ENCODE results near the gene SLC9A7.

GRCh38 chrX:46666831-46667230 lies 92.1 kb downstream of the SLC9A7 start:
- TF ChIP-seq CTCF (conservative IDR thresholded peaks at IDR 0.05) (no peak), EZH2 (IDR thresholded peaks at IDR 0.05; ENCODE audit: low read depth) (no peak)
